H1 (cell line): ENCODE results near the gene DHCR24. TPM values are rescaled to one million over a fixed set of nuclear protein-coding genes. Genes with fewer than 3 reads are reported as not detected.

Experiments used
- CTCF ChIA-PET: fragments of 300-600 bp; sonication (Branson Sonifier 250); formaldehyde crosslinking; loops from one replicate; lab custom pipeline; 2021; ENCODE audit not compliant: partially characterized antibody; lab: Charles Lee
- POLR2A ChIA-PET: fragments of 300-600 bp; sonication (Branson Sonifier 250); formaldehyde crosslinking; loops from one replicate; lab custom pipeline; 2021; ENCODE audit warnings: inconsistent platforms; ENCODE audit not compliant: partially characterized antibody; lab: Charles Lee
- DNase-seq, 2 experiments: peaks; one replicate each; pipeline versions ENCODE4 v3.0.0 to v3.0.0-alpha.2; 2010 to 2022; ENCODE audit warnings: low spot score in 2 of 2, low read depth in 1 of 2, mixed read lengths in 1 of 2
- FAIRE-seq: peaks from 2 replicates; lab custom pipeline; 2011; peaks lifted over from hg19 to GRCh38; lab: Jason Lieb, UNC
- H2AFZ ChIP-seq: 2 replicates; pipeline ENCODE4 v1.8.1; 2012; ENCODE audit warnings: low read length, inconsistent platforms
- H2AK5ac ChIP-seq: 2 replicates; pipeline ENCODE4 v1.6.1; 2013; ENCODE audit warnings: low read depth, low read length
- H2BK120ac ChIP-seq: replicated peaks from 2 replicates; pipeline ENCODE3; 2013; ENCODE audit warnings: low read depth, low read length, inconsistent platforms
- H2BK12ac ChIP-seq: 2 replicates; pipeline ENCODE4 v1.6.1; 2013; ENCODE audit warnings: low read depth, low read length
- H2BK15ac ChIP-seq: 2 replicates; pipeline ENCODE4 v1.6.1; 2013; ENCODE audit warnings: low read length
- H2BK20ac ChIP-seq: 2 replicates; pipeline ENCODE4 v1.6.1; 2013; ENCODE audit warnings: low read length
- H2BK5ac ChIP-seq: 2 replicates; pipeline ENCODE4 v1.6.1; 2013; ENCODE audit warnings: low read depth, low read length
- H3K14ac ChIP-seq: 2 replicates; pipeline ENCODE4 v1.6.1; 2013; ENCODE audit warnings: inconsistent platforms; ENCODE audit not compliant: insufficient read length
- H3K18ac ChIP-seq: 2 replicates; pipeline ENCODE4 v1.6.1; 2013; ENCODE audit warnings: low read length; ENCODE audit errors: extremely low read depth
- H3K23ac ChIP-seq: 2 replicates; pipeline ENCODE4 v1.6.1; 2013; ENCODE audit warnings: inconsistent platforms; ENCODE audit not compliant: insufficient read length
- H3K23me2 ChIP-seq: 2 replicates; pipeline ENCODE4 v1.6.1; 2013; ENCODE audit warnings: low read depth, low read length
- H3K27ac ChIP-seq: 2 replicates; pipeline ENCODE4 v1.6.1; 2011; ENCODE audit warnings: low read depth, low read length, inconsistent platforms
- H3K27me3 ChIP-seq, 4 experiments: replicated peaks in 1 of 4; 1 replicate in 1 of 4; 2 replicates in 3 of 4; pipeline versions ENCODE4 v1.6.1 to v1.8.1; 2011 to 2013; ENCODE audit warnings: low read length in 3 of 4, mild to moderate bottlenecking in 3 of 4, inconsistent platforms in 2 of 4, mixed read lengths in 2 of 4, moderate library complexity in 1 of 4; ENCODE audit not compliant: control insufficient read depth in 3 of 4, insufficient read depth in 3 of 4; ENCODE audit errors: extremely low read depth in 1 of 4
- H3K36me3 ChIP-seq, 4 experiments: 2 replicates each; pipeline versions ENCODE4 v1.6.1 to v1.8.1; 2011 to 2013; ENCODE audit warnings: mild to moderate bottlenecking in 4 of 4, low read length in 3 of 4, moderate library complexity in 2 of 4, control low read depth in 1 of 4, inconsistent platforms in 1 of 4; ENCODE audit not compliant: insufficient read depth in 4 of 4, control insufficient read depth in 2 of 4
- H3K4ac ChIP-seq: replicated peaks from 2 replicates; pipeline ENCODE3; 2013; ENCODE audit warnings: low read length, low read depth, mixed read lengths, inconsistent platforms; ENCODE audit not compliant: insufficient read length
- H3K4me1 ChIP-seq, 4 experiments: replicated peaks in 1 of 4; 1 replicate in 1 of 4; 2 replicates in 3 of 4; pipeline versions ENCODE4 v1.6.1 to v1.8.1; 2011 to 2013; ENCODE audit warnings: low read length in 3 of 4, inconsistent platforms in 2 of 4, mixed read lengths in 1 of 4; ENCODE audit not compliant: insufficient read depth in 4 of 4, control insufficient read depth in 3 of 4
- H3K4me2 ChIP-seq, 2 experiments: 2 replicates each; pipeline versions ENCODE4 v1.6.1 to v1.8.1; 2011 to 2013; ENCODE audit warnings: low read depth in 2 of 2, low read length in 2 of 2, control low read depth in 1 of 2, inconsistent platforms in 1 of 2, mild to moderate bottlenecking in 1 of 2; ENCODE audit not compliant: insufficient read depth in 1 of 2
- H3K4me3 ChIP-seq, 4 experiments: fragments of 200-600, 300-600 bp in 1 of 4; sonication (generic), shearing (Covaris generic), sonication (Bioruptor Twin) in 1 of 4; 2 replicates each; pipeline versions ENCODE4 v1.5.1 to v1.8.1; 2011 to 2016; ENCODE audit warnings: low read length in 4 of 4, low read depth in 3 of 4, control low read depth in 2 of 4, inconsistent platforms in 2 of 4, mild to moderate bottlenecking in 2 of 4, mixed read lengths in 1 of 4, moderate library complexity in 1 of 4; ENCODE audit not compliant: insufficient read depth in 2 of 4; ENCODE audit errors: extremely low read depth in 1 of 4
- H3K56ac ChIP-seq: replicated peaks from 2 replicates; pipeline ENCODE3; 2013; ENCODE audit warnings: low read depth, mild to moderate bottlenecking, mixed read lengths, low read length, inconsistent platforms; ENCODE audit not compliant: insufficient read length
- H3K79me1 ChIP-seq: 2 replicates; pipeline ENCODE4 v1.6.1; 2013; ENCODE audit warnings: low read depth, low read length, control low read depth
- H3K79me2 ChIP-seq, 2 experiments: 2 replicates each; pipeline versions ENCODE4 v1.6.1 to v1.8.1; 2012 to 2013; ENCODE audit warnings: low read length in 2 of 2, mild to moderate bottlenecking in 2 of 2, inconsistent platforms in 1 of 2; ENCODE audit not compliant: insufficient read depth in 2 of 2, control insufficient read depth in 1 of 2
- H3K9ac ChIP-seq, 4 experiments: replicated peaks in 1 of 4; 1 replicate in 1 of 4; 2 replicates in 3 of 4; pipeline versions ENCODE4 v1.6.1 to v1.8.1; 2011 to 2013; ENCODE audit warnings: low read depth in 3 of 4, low read length in 3 of 4, control low read depth in 2 of 4, mild to moderate bottlenecking in 2 of 4, moderate library complexity in 2 of 4, inconsistent platforms in 1 of 4; ENCODE audit errors: extremely low read depth in 1 of 4
- H3K9me3 ChIP-seq, 2 experiments: 2 replicates each; pipeline versions ENCODE4 v1.6.1 to v1.8.1; 2012 to 2013; ENCODE audit warnings: mild to moderate bottlenecking in 2 of 2, moderate library complexity in 2 of 2, control low read depth in 1 of 2, inconsistent platforms in 1 of 2, low read depth in 1 of 2, low read length in 1 of 2, mixed read lengths in 1 of 2; ENCODE audit not compliant: insufficient read depth in 2 of 2
- H4K20me1 ChIP-seq, 2 experiments: replicated peaks in 1 of 2; 2 replicates each; pipeline versions ENCODE3 to v1.8.1; 2011 to 2013; ENCODE audit warnings: inconsistent platforms in 2 of 2, low read length in 2 of 2, mild to moderate bottlenecking in 1 of 2; ENCODE audit not compliant: insufficient read depth in 2 of 2, control insufficient read depth in 1 of 2
- H4K5ac ChIP-seq: 2 replicates; pipeline ENCODE4 v1.6.1; 2013; ENCODE audit warnings: low read length, low read depth, mixed read lengths, inconsistent platforms; ENCODE audit not compliant: insufficient read length
- H4K8ac ChIP-seq: 2 replicates; pipeline ENCODE4 v1.8.0; 2013; ENCODE audit warnings: mild to moderate bottlenecking, moderate library complexity, low read length, inconsistent platforms; ENCODE audit not compliant: insufficient read depth; ENCODE audit errors: extremely low read depth
- H4K91ac ChIP-seq: replicated peaks from 2 replicates; pipeline ENCODE3; 2013; ENCODE audit warnings: low read length, mixed read lengths, inconsistent platforms; ENCODE audit not compliant: insufficient read length
- BRCA1 ChIP-seq: IDR thresholded peaks from 2 replicates; pipeline ENCODE4 v1.6.1; 2012; ENCODE audit warnings: low read depth, low read length, improper control_type of control experiment
- CHD1 ChIP-seq: IDR thresholded peaks from 2 replicates; pipeline ENCODE4 v1.6.1; 2012; ENCODE audit warnings: low read depth, low read length, improper control_type of control experiment
- CTBP2 ChIP-seq: IDR thresholded peaks from 2 replicates; pipeline ENCODE4 v1.7.0; 2011; ENCODE audit warnings: borderline replicate concordance, mild to moderate bottlenecking, moderate library complexity, mixed read lengths, low read length; ENCODE audit not compliant: insufficient read depth, insufficient read length
- GTF2F1 ChIP-seq: IDR thresholded peaks from 2 replicates; pipeline ENCODE4 v1.6.1; 2012; ENCODE audit warnings: low read depth, low read length, improper control_type of control experiment, borderline replicate concordance
- KDM5A ChIP-seq: fragments of 200-600 bp; IDR thresholded peaks from 2 replicates; pipeline ENCODE4 v1.7.1; 2012; ENCODE audit warnings: mild to moderate bottlenecking, low read length, inconsistent platforms, mixed read lengths
- NANOG ChIP-seq: IDR thresholded peaks from 2 replicates; pipeline ENCODE4 v1.6.1; 2011; ENCODE audit warnings: low read length, low read depth, mild to moderate bottlenecking, inconsistent platforms; ENCODE audit not compliant: insufficient read depth, poor library complexity, severe bottlenecking
- RAD21 ChIP-seq, 2 experiments: IDR thresholded peaks in 1 of 2; conservative IDR thresholded peaks in 1 of 2; 2 replicates each; pipeline ENCODE4 v1.6.1; 2011; ENCODE audit warnings: low read depth in 2 of 2, low read length in 2 of 2, improper control_type of control experiment in 1 of 2, inconsistent platforms in 1 of 2, mild to moderate bottlenecking in 1 of 2, moderate library complexity in 1 of 2
- RXRA ChIP-seq: IDR thresholded peaks from 2 replicates; pipeline ENCODE4 v1.6.1; 2011; ENCODE audit warnings: low read depth, mild to moderate bottlenecking, low read length, moderate library complexity; ENCODE audit not compliant: insufficient read depth
- TAF1 ChIP-seq: IDR thresholded peaks from 2 replicates; pipeline ENCODE4 v1.6.1; 2011; ENCODE audit warnings: mild to moderate bottlenecking, low read depth, low read length
- ZNF274 ChIP-seq: IDR thresholded peaks from 2 replicates; pipeline ENCODE4 v1.7.0; 2012; ENCODE audit warnings: low read length, borderline replicate concordance; ENCODE audit errors: extremely low read depth
- WGBS, 2 experiments: shearing (Covaris generic) in 1 of 2; methylation state at CpG; one replicate each; pipeline versions ENCODE4 v1.1.6 to v1.1.7; 2013 to 2015; ENCODE audit warnings: low lambda C conversion rate in 2 of 2, mixed read lengths in 2 of 2, inconsistent platforms in 1 of 2, low coverage in 1 of 2, missing lambda C conversion rate in 1 of 2; ENCODE audit not compliant: insufficient replicate concordance in 2 of 2, insufficient coverage in 1 of 2, insufficient read length in 1 of 2; ENCODE audit errors: extremely low coverage in 1 of 2, missing lambda C conversion rate in 1 of 2; 5-methylcytosine and 5-hydroxymethylcytosine counted together
- polyA plus RNA-seq, 7 experiments: library from polyadenylated mRNA; depleted of rRNA in 3 of 7; stranded (reverse) in 5 of 7; unstranded in 2 of 7; fragments of >200 nt in 5 of 7; fragments of 200-250 nt in 2 of 7; gene quantifications; 1 replicate in 5 of 7; 2 replicates in 1 of 7; 4 replicates in 1 of 7; pipeline versions ENCODE4 v1.2.1 to v1.2.3, GENCODE V29; 2011 to 2013; ENCODE audit warnings: missing spikeins in 2 of 7, mixed read lengths in 2 of 7
- total RNA-seq: library from RNA; stranded (reverse); fragmentation: NEBNext Ultra II Directional; extraction: Animal tissue kit (Norgen Biotek cat#: 25700); gene quantifications from 2 replicates; pipeline ENCODE4 v1.2.1, GENCODE V29; 2021

DHCR24 gene
- total and polyA plus RNA-seq, 2 of the 8 experiments (the other 6 are each of a cell fraction or from before 2014, with no cell fraction given): 370 to 419 TPM

GRCh38 chr1:54931275-54931840 lies 44.4 kb upstream of the DHCR24 start:
- Histone ChIP-seq H2BK120ac (no peak overlapping the region), H4K8ac (no peak overlapping the region), H2AFZ (no peak overlapping the region), H3K4me1 (no peaks in the 10 kb centered on the region), H3K18ac (no peak overlapping the region), H3K4me2 (no peak overlapping the region), H3K79me2 (no peaks in the 10 kb centered on the region), H4K20me1 (no peaks in the 10 kb centered on the region), H3K23ac (no peak overlapping the region), H2AK5ac (no peak overlapping the region), H3K79me1 (no peaks in the 10 kb centered on the region), H3K14ac (no peak overlapping the region), H4K91ac (no peak overlapping the region), H3K4me3 (no peak overlapping the region), H3K23me2 (no peaks in the 10 kb centered on the region), H2BK20ac (no peak overlapping the region), H2BK15ac (no peak overlapping the region), H2BK5ac (no peak overlapping the region), H4K5ac (no peak overlapping the region), H3K27me3 (no peaks in the 10 kb centered on the region), H3K56ac (no peak overlapping the region), H3K36me3 (no peaks in the 10 kb centered on the region), H3K27ac (no peak overlapping the region), H3K9ac (no peak overlapping the region), H3K9me3 (peaks cover 4 to 8% of the 10 kb centered on the region in 2 experiments; a peak in 3 of 4 replicates), H3K4ac (no peak overlapping the region), H2BK12ac (no peak overlapping the region)
- CTCF ChIA-PET: interaction anchor here (0.7 to 1.6 kb wide), 6 partner anchors 10 to 139 kb away, joined by 3 to 10 read pairs (median 4); no protein-coding TSS in a partner anchor
- 82% methylated on average over 1 of the region's 1 CpG; no CpG with 5 or more reads in 1 of the 2 experiments for WGBS, 2 experiments
- DNase-seq: no peak
- no peak for FAIRE-seq
- TF ChIP-seq RXRA (no peak), BRCA1 (no peak), CHD1 (no peak), KDM5A (no peak), RAD21 (IDR thresholded peaks at IDR 0.05 in 1 of 2, conservative IDR thresholded peaks at IDR 0.05 in 1 of 2; ENCODE audit: low read depth in 2 of 2, low read length in 2 of 2) (no peak), ZNF274 (no peak), TAF1 (no peak), CTBP2 (no peak), GTF2F1 (no peak), NANOG (no peak)
- POLR2A ChIA-PET: no interaction called here
